CD4-positive, alpha-beta T cell treated with Interleukin-4 for 4 hours (primary cell): ENCODE data around the gene TAF6.

Experiments used
- DNase-seq: peaks from one replicate; pipeline ENCODE4 v3.0.0-alpha.2; 2020

The TAF6 gene

DNA sequence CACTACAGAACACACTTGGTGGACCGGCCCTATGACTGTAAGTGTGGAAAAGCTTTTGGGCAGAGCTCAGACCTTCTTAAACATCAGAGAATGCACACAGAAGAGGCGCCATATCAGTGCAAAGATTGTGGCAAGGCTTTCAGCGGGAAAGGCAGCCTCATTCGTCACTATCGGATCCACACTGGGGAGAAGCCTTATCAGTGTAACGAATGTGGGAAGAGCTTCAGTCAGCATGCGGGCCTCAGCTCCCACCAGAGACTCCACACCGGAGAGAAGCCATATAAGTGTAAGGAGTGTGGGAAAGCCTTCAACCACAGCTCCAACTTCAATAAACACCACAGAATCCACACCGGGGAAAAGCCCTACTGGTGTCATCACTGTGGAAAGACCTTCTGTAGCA lies 55.0 kb downstream of the TAF6 start:
- DNase-seq = no peak

DNA sequence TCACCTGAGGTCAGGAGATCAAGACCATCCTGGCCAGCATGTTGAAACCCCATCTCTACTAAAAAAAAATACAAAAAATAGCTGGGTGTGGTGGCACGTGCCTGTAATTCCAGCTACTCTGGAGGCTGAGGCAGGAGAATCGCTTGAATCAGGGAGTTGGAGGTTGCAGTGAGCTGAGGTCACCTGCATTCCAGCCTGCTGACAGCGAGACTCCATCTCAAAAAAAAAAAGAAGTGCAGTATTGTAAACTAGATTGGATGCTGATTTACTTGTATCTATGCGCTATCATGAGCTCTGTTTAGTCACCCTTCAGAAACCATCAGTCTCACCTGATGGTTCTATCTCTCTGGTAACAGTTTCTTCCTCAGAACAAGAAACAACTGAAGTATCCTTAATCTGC lies 55.8 kb downstream of the TAF6 start:
- DNase-seq = no peak

DNA sequence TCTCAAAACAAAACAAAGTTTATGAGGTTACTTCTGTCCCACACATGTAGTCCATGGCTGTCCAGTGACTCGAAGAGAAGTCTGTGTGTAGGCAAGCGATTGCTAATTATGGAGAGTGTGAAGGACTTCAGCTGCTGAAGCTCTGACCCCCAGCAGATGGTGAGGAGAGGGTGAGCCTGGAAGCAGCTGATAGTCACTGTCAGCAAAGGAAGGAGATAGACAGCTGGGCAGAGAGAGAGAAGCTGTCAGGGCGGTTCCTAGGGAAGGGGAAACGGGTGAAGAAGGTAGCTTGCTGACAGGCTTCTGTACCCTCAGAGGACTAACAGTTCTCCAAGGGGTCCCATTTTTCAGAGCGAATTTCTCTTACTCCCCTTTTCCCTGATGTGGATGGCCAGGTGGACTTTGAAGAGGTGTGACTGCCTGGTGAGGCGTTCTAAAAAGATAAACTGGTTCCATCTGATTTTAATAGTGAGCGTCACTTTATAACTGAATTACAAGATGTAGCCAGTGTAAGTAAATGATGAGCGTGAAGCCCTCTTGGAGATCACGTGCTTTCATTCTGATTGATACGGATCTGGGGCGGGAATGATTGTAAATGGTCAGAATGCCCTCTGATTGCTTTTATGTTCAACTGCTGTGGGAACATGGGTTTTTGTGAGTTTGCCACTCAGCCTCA lies 57.5 kb downstream of the TAF6 start:
- no peak for DNase-seq

DNA sequence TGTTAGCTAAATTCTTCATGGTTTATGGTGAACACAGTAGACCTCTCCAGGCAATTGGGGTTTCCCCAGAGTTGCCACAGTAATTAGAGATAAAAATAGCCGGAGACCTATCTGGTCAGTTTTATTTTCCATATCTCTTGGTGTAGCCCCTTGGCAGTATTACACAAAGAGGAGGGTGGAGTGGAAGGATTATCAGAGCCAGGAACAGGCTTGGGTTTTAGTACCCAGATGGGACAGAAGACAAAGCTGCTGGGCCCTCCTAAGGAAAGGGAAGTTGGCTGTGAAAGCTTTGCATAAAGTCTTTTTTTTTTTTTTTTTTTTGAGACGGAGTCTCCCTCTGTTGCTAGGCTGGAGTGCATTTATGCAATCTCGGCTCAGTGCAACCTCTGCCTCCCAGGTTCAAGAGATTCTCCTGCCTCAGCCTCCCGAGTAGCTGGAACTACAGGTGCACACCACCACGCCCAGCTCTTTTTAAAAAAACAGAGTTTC lies 59.9 kb downstream of the TAF6 start:
- no peak for DNase-seq
